Ovary (tissue), 9 donors: ENCODE measurements around the gene AFAP1. TPM values are rescaled to one million over a fixed set of nuclear protein-coding genes. Genes with fewer than 3 reads are reported as not detected.
A peak's percentile ranks its signal among the peaks of the same experiment; 100 is the strongest.

ENCODE experiments used
- DNase-seq, 5 donors: peaks; one replicate each; pipeline ENCODE4 v3.0.0-alpha.2; 2019 to 2020
- H3K27ac ChIP-seq, 2 donors: fragments of 200-600 bp; one replicate each; pipeline versions ENCODE4 v1.5.1 to v1.8.0; 2019 to 2022
- H3K27me3 ChIP-seq: fragments of 200-600 bp; one replicate; pipeline ENCODE4 v1.8.0; 2022
- H3K36me3 ChIP-seq: fragments of 200-600 bp; sonication (generic); one replicate; pipeline ENCODE4 v1.5.1; 2019
- H3K4me1 ChIP-seq: one replicate; pipeline ENCODE4 v1.8.1; 2013; ENCODE audit warnings: mild to moderate bottlenecking, moderate library complexity; ENCODE audit not compliant: insufficient read depth
- H3K4me3 ChIP-seq: fragments of 200-600 bp; sonication (generic); one replicate; pipeline ENCODE4 v1.5.1; 2017
- H3K9me3 ChIP-seq, 2 donors: fragments of 200-600 bp in 1 of 2; sonication (generic) in 1 of 2; one replicate each; pipeline versions ENCODE4 v1.5.1 to v1.8.1; 2013 to 2019; ENCODE audit warnings: mild to moderate bottlenecking in 1 of 2, moderate library complexity in 1 of 2
- EP300 ChIP-seq: sonication (generic); formaldehyde crosslinking; IDR thresholded peaks from one replicate; pipeline ENCODE4 v1.6.1; 2017; ENCODE audit warnings: antibody characterized with exemption
- POLR2A ChIP-seq: fragments of 450-650 bp; IDR thresholded peaks from one replicate; pipeline ENCODE4 v1.6.1; 2017; ENCODE audit warnings: antibody characterized with exemption, mild to moderate bottlenecking, moderate library complexity
- WGBS, 3 donors: extraction: QIAGEN DNeasy Blood & Tissue Kit in 1 of 3; methylation state at CpG; one replicate each; pipeline versions ENCODE4 v1.1.5 to v1.1.7; 2013 to 2017; 5-methylcytosine and 5-hydroxymethylcytosine counted together
- intact Hi-C, 4 donors: fragments of 100-400 bp; cut with DNase I; formaldehyde crosslinking; loops; one replicate each; pipeline versions ENCODE4 v1.11.0 to v1.15.1; 2022 to 2023
- polyA plus RNA-seq, 2 donors: library from polyadenylated mRNA; stranded (reverse); fragments of 200-250 nt in 1 of 2; fragments of 350-450 nt in 1 of 2; fragmentation: Illumina TruSeq in 1 of 2; extraction: RNeasy Lipid Tissue Mini Kit (QIAGEN cat#74804) in 1 of 2; gene quantifications; one replicate each; pipeline ENCODE4 v1.2.3, GENCODE V29; 2013 to 2014
- total RNA-seq, 7 donors: library from RNA; depleted of rRNA in 2 of 7; stranded (reverse); fragments of >200 nt in 2 of 7; fragmentation: NEBNext Ultra II Directional in 3 of 7; extraction: Animal tissue kit (Norgen Biotek cat#: 25700) in 3 of 7; gene quantifications; one replicate each; pipeline versions ENCODE4 v1.1.0 to v1.2.4, GENCODE V29; 2016 to 2023
- TF ChIP-seq, protein P1 (sequence below), 3 donors: fragments of 450-650 bp in 2 of 3; fragments of 200-600 bp in 1 of 3; IDR thresholded peaks; one replicate each; pipeline versions ENCODE4 v1.5.1 to v1.8.0; 2016 to 2022; ENCODE audit warnings: antibody characterized with exemption in 3 of 3, mild to moderate bottlenecking in 1 of 3
- donor health status: DM: no; HTN: no; CAD: no; lungs with moderate emphysema.
- donor health status: DM: no; HTN: no; CAD: no.
- donor health status: Bipolar disorder and iron deficiency.
- donor health status: DM: yes; HTN: yes; CAD: no.
- donor health status: DM: no; HTN: no; CAD: no.
- donor health status: DM: yes; HTN: yes; CAD: no.

The AFAP1 gene
- total and polyA plus RNA-seq, 9 donors = 8.6 to 42.3 (median 23.0) TPM

DNA sequence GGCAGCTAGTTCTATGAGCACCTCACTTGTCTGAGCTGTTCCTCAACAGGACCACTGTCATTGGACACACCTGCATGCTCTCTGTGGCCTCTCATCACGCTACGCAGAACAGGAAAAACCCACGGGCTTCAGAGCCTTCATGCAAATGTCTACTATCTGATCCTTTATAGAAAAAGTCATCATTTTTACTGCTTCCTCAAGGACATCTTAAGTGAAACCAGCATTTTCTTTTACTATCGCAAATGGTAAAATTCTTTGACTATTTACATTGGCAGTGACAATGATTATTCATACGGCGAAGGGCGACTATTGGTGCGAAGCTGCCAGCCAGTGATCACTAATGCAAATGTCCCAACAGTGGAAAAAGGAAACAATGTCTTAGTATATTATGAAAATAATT lies 147.0 kb downstream of the AFAP1 start:
- intact Hi-C loops = no loop called here

DNA sequence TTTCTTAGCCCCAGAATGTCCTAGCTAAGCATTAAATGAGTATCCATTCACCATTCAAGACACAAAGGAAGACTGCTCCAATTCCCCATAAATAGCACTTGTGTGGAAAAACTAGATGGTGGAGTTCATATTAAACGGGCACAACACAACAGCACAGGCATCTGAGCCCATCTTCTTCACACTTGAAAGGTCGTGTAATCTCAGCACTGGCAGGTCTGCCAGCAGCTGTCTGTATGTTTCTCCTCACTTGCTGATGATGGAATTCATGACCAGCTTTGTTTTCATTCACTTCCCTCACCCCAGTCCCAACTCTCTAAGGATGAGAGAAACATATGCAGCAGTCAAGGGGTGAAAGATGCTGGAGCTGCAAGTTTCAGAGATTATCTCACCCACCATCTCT lies 148.7 kb downstream of the AFAP1 start:
- Histone ChIP-seq H3K27me3 (no peaks in the 10 kb centered on the region), H3K27ac (no peak overlapping the region), H3K9me3 (no peaks in the 10 kb centered on the region), H3K36me3 (no peaks in the 10 kb centered on the region), H3K4me1 (peaks cover 10% of the 10 kb centered on the region), H3K4me3 (no peak overlapping the region)
- DNase-seq = peak in 1 of 5 donors; percentile 5
- WGBS, 3 donors = 26 to 52% (median 47%) methylated on average over 2 of the region's 2 CpGs
- intact Hi-C loops = no loop called here
- TF ChIP-seq POLR2A (no peak), EP300 (no peak)
- TF ChIP-seq, protein P1, sequence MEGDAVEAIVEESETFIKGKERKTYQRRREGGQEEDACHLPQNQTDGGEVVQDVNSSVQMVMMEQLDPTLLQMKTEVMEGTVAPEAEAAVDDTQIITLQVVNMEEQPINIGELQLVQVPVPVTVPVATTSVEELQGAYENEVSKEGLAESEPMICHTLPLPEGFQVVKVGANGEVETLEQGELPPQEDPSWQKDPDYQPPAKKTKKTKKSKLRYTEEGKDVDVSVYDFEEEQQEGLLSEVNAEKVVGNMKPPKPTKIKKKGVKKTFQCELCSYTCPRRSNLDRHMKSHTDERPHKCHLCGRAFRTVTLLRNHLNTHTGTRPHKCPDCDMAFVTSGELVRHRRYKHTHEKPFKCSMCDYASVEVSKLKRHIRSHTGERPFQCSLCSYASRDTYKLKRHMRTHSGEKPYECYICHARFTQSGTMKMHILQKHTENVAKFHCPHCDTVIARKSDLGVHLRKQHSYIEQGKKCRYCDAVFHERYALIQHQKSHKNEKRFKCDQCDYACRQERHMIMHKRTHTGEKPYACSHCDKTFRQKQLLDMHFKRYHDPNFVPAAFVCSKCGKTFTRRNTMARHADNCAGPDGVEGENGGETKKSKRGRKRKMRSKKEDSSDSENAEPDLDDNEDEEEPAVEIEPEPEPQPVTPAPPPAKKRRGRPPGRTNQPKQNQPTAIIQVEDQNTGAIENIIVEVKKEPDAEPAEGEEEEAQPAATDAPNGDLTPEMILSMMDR (IDR thresholded peaks at IDR 0.05) = no peak

More for the DNA sequence above, 147.0 kb downstream of the AFAP1 start:
- no peak for DNase-seq
- Histone ChIP-seq H3K27ac (no peak overlapping the region), H3K4me3 (no peak overlapping the region), H3K27me3 (no peaks in the 10 kb centered on the region), H3K36me3 (no peaks in the 10 kb centered on the region), H3K9me3 (no peaks in the 10 kb centered on the region), H3K4me1 (peaks cover 10% of the 10 kb centered on the region)
- no peak for TF ChIP-seq EP300
- no peak for TF ChIP-seq POLR2A
- TF ChIP-seq, protein P1 (IDR thresholded peaks at IDR 0.05) = no peak
- 62 to 84% (median 78%) methylated on average over 8 of the region's 8 CpGs for WGBS, 3 donors

DNA sequence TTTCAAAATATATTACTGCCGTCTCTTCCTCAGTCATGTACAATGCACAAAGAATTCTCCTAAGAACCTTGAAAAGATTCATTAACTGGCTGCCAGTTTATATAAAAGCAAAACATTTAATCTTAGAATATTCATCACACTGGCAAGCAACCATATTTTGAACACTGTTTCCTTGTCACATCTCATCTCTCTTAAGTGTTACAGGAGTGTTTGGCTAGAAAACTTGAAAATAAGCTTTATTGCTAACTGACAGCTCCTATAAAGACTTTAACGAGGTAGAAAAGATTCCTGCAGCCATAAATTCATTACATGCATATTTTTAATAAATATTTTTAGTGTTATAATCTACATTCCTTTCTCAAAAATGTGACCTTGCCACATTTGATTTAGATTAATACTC lies 149.6 kb downstream of the AFAP1 start:
- H3K4me1 ChIP-seq = peaks cover 10% of the 10 kb centered on the region
- no peak for DNase-seq
- WGBS, 3 donors = 11 to 26% (median 14%) methylated on average over 2 of the region's 2 CpGs
- H3K27ac ChIP-seq = no peak overlapping the region
- no peaks in the 10 kb centered on the region for H3K9me3 ChIP-seq
- no peaks in the 10 kb centered on the region for H3K36me3 ChIP-seq
- no peak overlapping the region for H3K4me3 ChIP-seq
- H3K27me3 ChIP-seq = no peaks in the 10 kb centered on the region
- TF ChIP-seq EP300 (no peak), POLR2A (no peak)
- TF ChIP-seq, protein P1 (IDR thresholded peaks at IDR 0.05) = no peak
- intact Hi-C loops = no loop called here

DNA sequence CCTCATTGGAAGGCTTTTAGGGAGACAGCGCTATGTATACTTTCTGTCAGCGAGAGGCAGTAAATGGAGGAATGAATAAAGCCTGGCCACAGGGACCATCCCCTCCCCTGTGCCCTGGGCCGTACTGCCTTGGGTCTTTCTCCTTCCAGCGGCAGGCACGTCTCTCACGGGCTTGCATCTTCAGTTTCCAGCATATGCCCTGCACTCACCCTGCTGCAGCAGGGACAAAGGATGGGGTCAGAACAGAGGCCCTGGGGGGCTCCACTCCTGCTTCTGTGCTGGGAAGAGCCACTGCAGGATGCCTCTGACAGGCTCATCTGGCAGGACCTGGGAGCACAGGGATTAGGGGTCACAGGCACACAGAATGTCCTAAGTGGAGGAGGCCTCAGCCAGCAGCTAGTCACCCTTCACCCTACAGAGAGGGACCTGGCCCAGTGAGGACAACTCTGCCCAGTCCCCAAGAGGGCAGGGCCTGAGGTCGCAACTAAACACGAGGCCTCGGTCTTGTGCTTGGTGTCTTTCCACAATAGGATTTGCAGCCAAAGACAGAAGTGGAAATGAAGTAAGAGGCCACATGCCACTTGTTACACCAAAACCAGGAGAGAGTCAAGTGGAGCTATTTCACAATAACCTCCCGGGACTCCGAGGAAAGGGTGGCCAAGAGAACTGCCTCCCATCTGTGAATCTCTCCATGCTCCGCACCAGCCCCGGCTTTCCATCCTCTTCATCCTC lies 150.8 kb downstream of the AFAP1 start:
- no peak overlapping the region for H3K27ac ChIP-seq
- no peaks in the 10 kb centered on the region for H3K27me3 ChIP-seq
- H3K4me1 ChIP-seq = peaks cover 10% of the 10 kb centered on the region
- DNase-seq = peak in 2 of 5 donors; percentile 16 to 23
- H3K4me3 ChIP-seq = no peak overlapping the region
- WGBS, 3 donors = 90 to 93% (median 91%) methylated on average over 12 to 13 of the region's 13 CpGs
- H3K36me3 ChIP-seq = no peaks in the 10 kb centered on the region
- TF ChIP-seq POLR2A = no peak
- TF ChIP-seq, protein P1 (IDR thresholded peaks at IDR 0.05) = no peak
- no peak for TF ChIP-seq EP300
- H3K9me3 ChIP-seq = no peaks in the 10 kb centered on the region
- intact Hi-C loops = no loop called here
